Vein endothelial cell (primary cell): ENCODE measurements around the gene DUSP6. TPM values are rescaled to one million over a fixed set of nuclear protein-coding genes. Genes with fewer than 3 reads are reported as not detected.

Experiments used
- small RNA-seq: library from RNA; depleted of rRNA; stranded (forward); fragments of <200 nt; gene quantifications from one replicate; pipeline ENCODE3, GENCODE V24; 2012
- total RNA-seq: library from RNA; depleted of rRNA; stranded (reverse); fragments of >200 nt; gene quantifications from 2 replicates; pipeline ENCODE4 v1.2.3, GENCODE V29; 2012

The DUSP6 gene
- total RNA-seq: 275 and 473 TPM in 2 replicates

DNA sequence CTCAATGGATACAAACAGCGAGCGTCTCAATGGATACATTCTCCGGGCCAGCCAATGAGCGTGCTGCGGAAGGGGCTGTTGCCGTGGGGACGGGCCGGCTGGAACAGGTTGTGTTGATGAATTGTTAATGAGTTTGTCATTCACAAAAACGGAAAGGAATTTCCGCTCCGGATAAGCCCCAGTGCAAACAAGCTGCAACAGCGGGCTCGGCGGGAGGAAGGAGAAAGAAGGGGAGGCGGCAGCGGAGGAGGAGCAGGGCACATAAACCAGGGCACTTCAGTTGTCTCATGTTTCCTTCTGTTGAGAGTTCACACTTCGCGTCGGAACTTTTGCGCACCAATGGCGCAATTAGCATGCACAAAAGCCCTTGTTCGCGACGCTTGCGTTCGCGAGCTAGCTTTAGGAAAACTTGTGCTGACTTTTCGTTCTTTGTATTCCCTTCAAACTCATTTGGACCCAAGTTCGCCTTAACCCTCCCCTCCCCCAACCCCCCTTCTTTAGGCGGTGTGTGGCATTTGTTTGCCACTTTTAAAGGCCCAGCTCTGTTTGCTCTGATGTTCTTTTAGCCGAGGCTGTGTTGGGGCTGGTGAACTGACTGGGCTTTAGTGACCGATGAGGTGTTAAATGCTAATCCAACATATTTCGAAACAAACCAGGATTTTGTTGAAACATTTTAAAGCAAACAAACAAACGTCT lies at the start of gene DUSP6:
DUSP6 (minus strand) TSS at position 10 of the 696 bp plus-strand sequence. CDS start 462 bp downstream, outside the sequence.

Small RNAs within 50 kb of the gene (small RNA-seq; reads per million reads assigned to genes)
- gene MRPS6P4: not detected

Other genes with a start within 250 kb of the DUSP6 start
- gene GALNT4, start 172.3 kb upstream of the DUSP6 start, total RNA-seq: 24.9 and 25.5 TPM in 2 replicates
- 20.3 and 29.9 TPM in 2 replicates for gene POC1B, start 173.5 kb upstream of the DUSP6 start, total RNA-seq